Embryonic facial prominence (tissue), 1 donor: ENCODE results near the gene DRGX.

Experiments
- DNase-seq: peaks from one replicate; pipeline ENCODE4 v3.0.0-alpha.2; 2016; ENCODE audit errors: extremely low spot score

DRGX gene

DNA sequence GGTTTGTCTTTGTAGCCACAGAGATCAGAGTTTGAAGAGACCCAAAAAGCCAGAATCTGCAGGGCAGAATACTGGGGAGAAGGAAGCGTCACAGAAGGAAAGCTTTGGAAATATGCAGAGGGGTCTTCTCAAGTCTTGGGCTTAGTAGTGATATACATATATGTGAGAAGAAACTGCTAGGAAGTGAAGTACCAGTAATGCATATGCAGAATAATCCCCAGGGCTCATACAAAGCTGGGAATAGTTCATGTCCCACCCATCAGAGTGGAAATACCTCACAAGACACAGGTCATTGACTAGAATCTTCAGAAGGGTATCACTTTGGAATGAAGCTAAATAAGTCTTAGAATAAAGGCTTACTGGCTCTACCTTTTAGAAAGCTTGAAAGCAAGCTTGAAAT is 57.3 kb downstream of the DRGX start:
- DNase-seq = no peak

DNA sequence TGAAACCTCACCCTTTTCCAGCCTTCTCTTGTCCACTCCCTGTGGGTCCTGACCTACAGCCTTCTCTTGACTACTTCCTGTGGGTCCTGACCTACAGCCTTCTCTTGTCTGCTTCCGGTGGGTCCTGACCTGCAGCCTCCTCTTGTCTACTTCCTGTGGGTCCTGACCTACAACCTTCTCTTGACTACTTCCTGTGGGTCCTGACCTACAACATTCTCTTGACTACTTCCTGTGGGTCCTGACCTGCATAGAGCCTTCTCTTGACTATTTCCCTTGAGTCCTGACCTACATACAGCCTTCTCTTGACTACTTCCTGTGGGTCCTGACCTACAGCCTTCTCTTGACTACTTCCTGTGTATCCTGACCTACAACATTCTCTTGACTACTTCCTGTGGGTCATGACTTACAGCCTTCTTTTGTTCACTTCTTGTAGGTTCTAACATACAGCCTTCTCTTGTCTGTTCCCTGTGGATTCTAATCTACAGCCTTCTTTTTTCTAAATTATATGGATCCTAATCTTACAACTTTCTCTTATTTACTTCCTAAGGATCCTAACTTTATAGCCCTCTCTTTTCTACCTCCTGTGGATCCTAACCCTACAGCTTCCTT is 60.4 kb downstream of the DRGX start:
- DNase-seq = no peak

GRCh38 chr10:49334964-49335363 is 60.9 kb downstream of the DRGX start:
- no peak for DNase-seq

GRCh38 chr10:49333192-49333591 is 62.7 kb downstream of the DRGX start:
- no peak for DNase-seq

DNA sequence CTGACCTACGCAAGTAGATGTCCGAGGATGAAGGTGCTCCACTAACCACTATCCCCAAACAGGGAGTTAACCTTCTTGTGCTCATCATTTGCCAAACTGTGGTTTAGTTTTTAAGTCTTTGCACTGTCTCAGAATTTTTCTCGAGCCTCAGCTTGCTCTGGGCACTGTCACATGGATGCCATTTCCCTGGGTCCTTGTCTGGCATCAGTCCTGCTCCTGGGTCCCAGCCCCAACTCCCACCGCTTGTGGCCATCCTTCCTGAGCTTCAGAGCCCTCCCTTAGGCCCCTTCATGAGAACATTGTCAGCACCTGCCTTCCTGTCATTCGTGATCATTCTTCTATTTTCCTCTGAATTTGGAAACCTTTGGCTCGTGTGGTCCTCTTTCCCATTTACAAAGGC is 63.1 kb downstream of the DRGX start:
- DNase-seq = no peak

- no peak for DNase-seq
Observed at GRCh38 chr10:49332333-49332732, 63.6 kb downstream of the DRGX start.

DNA sequence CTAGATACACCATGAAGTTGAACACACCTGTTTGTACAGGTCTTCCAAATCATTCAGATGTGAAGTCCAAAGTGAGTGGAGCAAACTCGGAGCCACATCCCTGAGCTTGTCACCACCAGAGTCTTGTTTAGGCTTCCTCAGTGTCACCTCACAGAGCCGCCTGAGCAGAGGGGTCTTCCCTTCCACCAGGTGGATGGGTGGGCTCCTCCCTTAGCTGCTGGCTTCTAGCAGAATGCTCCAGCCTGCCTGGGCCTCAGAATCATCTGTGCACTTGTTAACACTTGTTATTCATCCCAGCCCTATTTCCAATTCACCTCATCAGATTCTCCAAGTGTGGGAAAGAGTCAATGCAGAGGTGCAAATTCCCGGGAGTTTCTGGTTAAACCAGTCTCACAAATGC is 64.5 kb downstream of the DRGX start:
- no peak for DNase-seq

DNA sequence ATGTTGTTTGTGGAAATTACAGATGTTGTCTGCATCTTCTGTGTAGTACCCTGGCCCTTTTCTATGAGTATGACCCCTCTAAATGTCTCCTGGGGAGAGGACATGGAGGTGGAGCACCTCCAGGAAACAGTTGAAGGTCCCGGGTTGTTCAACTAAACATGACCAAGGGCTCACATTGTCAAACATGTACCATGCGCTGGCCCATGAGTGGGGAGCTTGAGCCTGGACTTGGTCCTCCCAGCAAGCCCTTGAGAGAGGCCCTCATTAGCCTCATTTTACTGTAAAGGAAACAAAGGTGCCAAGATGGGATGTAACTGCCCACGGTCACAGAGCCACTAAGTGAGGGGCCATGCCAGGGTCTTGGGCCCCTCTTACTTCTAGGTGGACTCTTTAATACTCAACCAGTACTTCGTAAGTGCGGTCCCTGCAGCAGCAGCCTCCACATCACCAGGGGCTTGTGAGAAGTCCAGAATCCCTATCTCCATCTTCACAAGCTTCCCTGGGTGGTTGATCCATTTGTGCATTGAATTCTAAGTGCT is 65.7 kb downstream of the DRGX start:
- DNase-seq = no peak

- DNase-seq = no peak
Observed at GRCh38 chr10:49329146-49329505, 66.8 kb downstream of the DRGX start.

- DNase-seq = no peak
Observed at GRCh38 chr10:49328401-49329145, 67.3 kb downstream of the DRGX start.

GRCh38 chr10:49327036-49327813 is 68.7 kb downstream of the DRGX start:
- no peak for DNase-seq

DNA sequence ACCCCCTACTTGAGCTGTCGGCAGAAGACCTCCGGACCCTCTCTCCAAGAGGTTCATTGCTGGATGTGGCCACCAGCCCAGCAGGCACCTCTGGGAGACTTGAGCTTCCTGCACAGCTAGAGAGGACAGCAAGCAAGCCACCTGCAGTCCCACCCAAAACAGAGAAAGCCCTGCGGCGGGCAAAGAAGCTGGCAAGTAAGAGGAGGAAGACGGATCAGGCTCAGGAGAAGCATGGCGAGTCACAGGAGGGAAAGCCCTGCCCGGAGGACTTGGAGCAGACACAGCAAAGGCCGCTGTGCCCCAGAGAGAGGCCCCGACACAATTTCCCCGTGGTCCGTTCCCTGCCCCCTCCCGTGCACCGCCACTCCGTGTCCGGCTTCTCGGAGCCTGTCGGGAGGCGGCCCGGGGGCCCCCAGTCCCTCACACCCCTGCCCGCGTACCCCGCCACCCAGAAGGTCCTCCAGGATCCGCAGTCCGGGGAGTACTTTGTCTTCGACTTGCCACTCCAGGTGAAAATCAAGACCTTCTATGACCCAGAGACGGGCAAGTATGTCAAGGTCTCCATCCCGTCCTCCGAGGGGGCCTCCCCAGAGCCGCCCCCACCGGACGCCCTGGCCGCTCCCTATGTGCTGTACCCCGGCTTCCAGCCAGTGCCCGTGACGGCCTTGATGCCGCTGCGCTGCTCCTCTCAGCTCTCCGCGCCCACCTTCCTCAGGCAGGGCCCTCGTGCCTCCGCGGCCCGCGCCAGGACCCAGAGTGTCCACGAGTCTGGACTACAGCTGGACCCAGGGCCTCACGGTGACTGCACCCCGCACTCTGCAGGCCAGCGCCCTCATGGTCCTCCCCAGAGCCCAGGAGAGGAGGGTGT is 69.7 kb downstream of the DRGX start:
- DNase-seq = no peak

GRCh38 chr10:49325131-49325915 is 70.6 kb downstream of the DRGX start:
- DNase-seq = no peak

GRCh38 chr10:49324711-49325110 is 71.2 kb downstream of the DRGX start:
- DNase-seq = no peak

GRCh38 chr10:49323896-49324270 is 72.0 kb downstream of the DRGX start:
- DNase-seq = no peak

GRCh38 chr10:49323171-49323895 is 72.6 kb downstream of the DRGX start:
- DNase-seq = no peak

DNA sequence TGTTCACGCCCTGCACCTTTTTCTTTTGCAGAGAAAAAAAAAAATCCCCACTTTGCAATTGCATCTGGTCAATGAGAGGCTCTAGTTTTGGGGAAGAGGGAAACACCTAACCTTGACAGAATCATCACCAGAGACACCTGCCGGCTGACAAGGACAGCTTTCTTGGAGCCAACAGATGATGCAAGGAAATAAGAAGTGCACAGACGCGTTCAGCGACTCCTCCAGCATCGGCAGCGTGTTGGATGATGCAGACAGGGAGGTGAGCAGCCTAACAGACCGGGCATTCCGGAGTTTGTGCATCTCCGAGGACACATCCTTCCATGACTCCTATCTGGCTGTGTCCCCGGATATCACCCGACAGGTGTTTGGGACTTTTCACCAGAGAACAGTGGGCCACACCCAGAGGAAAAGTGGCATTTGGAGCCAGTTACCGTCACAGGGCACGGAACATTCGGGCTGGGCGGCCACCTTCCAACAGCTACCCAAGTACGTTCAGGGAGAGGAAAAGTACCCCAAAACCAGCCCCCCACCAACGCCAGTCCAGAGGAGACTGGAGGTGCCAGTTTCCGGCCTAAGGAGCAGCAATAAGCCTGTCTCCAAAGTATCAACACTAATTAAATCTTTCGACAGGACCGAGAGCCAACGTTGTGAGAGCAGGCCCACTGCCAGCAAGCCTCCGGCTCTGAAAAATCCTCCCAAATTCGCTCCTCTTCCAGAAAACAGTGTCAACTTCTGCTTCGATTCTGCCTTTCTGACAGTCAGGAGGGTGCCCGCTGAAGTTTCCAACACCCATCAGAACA is 73.3 kb downstream of the DRGX start:
- no peak for DNase-seq

DNA sequence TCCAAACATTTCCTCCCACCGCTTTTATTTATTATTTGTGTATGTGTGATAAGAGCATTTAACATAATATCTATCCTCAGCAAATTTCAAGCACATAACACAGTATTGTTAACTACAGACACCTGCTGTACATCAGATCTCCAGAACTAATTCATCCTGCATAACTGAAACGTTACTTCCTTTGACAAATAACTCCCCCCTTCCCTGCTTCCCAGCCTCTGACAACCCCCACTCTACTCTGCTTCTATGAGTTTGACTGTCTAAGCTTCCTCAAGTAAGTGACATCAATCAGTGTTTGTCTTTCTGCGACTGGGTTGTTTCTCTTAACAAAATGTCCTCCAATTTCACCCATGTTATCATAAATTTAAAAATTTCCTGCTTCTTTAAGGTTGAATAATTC is 74.9 kb downstream of the DRGX start:
- no peak for DNase-seq

DNA sequence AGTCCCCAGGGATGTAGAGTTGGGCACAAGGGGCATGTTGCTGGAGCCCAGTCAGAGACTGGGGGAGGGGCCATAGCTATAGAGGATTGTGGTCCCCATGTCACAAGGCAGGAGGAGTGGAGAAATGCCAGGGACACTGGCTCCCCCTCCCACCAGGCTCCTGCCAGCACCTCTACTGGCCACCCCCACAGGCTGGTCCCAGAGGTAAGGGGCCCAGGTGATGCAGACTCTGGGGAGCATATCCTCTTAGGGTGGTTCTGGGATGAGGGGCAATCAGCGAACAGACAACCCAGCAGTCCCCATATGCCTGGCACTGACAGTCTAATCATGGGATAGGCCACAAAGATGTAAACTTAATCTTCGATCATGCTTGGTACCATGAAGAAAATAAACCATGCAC is 75.7 kb downstream of the DRGX start:
- no peak for DNase-seq

GRCh38 chr10:49319206-49319605 is 76.7 kb downstream of the DRGX start:
- DNase-seq = no peak
